GM12878 (cell line): Measurements from ENCODE around the gene EMC6. TPM values are rescaled to one million over a fixed set of nuclear protein-coding genes. Genes with fewer than 3 reads are reported as not detected.

ENCODE experiments used
- ATAC-seq: fragments of 200-7000 bp; cut with Tn5 transposase; 3 replicates; pipeline ENCODE4 v1.9.1; 2020; ENCODE audit warnings: mild to moderate bottlenecking, moderate library complexity
- BruUV-seq: library from RNA; stranded (reverse); fragments of 400-500 nt; replicated peaks from 2 replicates; lab custom pipeline; 2021; lab: Mats Ljungman, UMichigan
- CTCF ChIA-PET: fragments of 300-600 bp; sonication (Branson Sonifier 250); formaldehyde crosslinking; extraction: SDS; loops from one replicate; lab custom pipeline; 2021; ENCODE audit warnings: inconsistent platforms; lab: Yijun Ruan, JAX
- POLR2A ChIA-PET: fragments of 350-600 bp; formaldehyde crosslinking; extraction: SDS; loops from one replicate; lab custom pipeline; 2021; ENCODE audit warnings: inconsistent platforms; lab: Charles Lee
- RAD21 ChIA-PET: fragments of 300-600 bp; sonication (Branson Sonifier 250); formaldehyde crosslinking; loops from one replicate; lab custom pipeline; 2023; ENCODE audit warnings: antibody characterized with exemption; ENCODE audit not compliant: unreplicated experiment; lab: Charles Lee
- SMC1A ChIA-PET: fragments of 300-600 bp; sonication (Branson Sonifier 250); formaldehyde crosslinking; loops from one replicate; lab custom pipeline; 2023; ENCODE audit not compliant: unreplicated experiment, uncharacterized antibody; lab: Charles Lee
- DNase-seq: peaks from one replicate; pipeline ENCODE4 v3.0.0-alpha.2; 2011; ENCODE audit warnings: low read depth, low spot score
- FAIRE-seq: peaks from 3 replicates; lab custom pipeline; 2011; peaks lifted over from hg19 to GRCh38; lab: Jason Lieb, UNC
- H2AFZ ChIP-seq: 2 replicates; pipeline ENCODE4 v1.6.0; 2011; ENCODE audit warnings: low read depth, low read length, control low read depth; ENCODE audit not compliant: control insufficient read depth
- H3K27ac ChIP-seq: 2 replicates; pipeline ENCODE4 v1.5.1; 2011; ENCODE audit warnings: control low read depth; ENCODE audit not compliant: control insufficient read depth, insufficient read depth
- H3K27me3 ChIP-seq, 2 experiments: replicated peaks in 1 of 2; 2 replicates each; pipeline versions ENCODE4 v1.6.0 to v1.6.1; 2011; ENCODE audit warnings: low read length in 1 of 2; ENCODE audit not compliant: control insufficient read depth in 2 of 2, insufficient read depth in 2 of 2
- H3K36me3 ChIP-seq, 2 experiments: 2 replicates each; pipeline ENCODE4 v1.5.1; 2011; ENCODE audit warnings: low read length in 1 of 2; ENCODE audit not compliant: control insufficient read depth in 2 of 2, insufficient read depth in 2 of 2
- H3K4me1 ChIP-seq: 2 replicates; pipeline ENCODE4 v1.6.1; 2011; ENCODE audit warnings: mild to moderate bottlenecking, low read length, moderate library complexity, mixed read lengths; ENCODE audit not compliant: control insufficient read depth, insufficient read depth
- H3K4me2 ChIP-seq: 2 replicates; pipeline ENCODE4 v1.6.0; 2011; ENCODE audit warnings: control low read depth; ENCODE audit not compliant: control insufficient read depth, insufficient read depth
- H3K4me3 ChIP-seq: fragments of 200-600 bp; sonication (generic); 2 replicates; pipeline ENCODE4 v1.5.1; 2016
- H3K79me2 ChIP-seq: 2 replicates; pipeline ENCODE4 v1.6.0; 2011; ENCODE audit warnings: low read length; ENCODE audit not compliant: control insufficient read depth, insufficient read depth
- H3K9ac ChIP-seq: 2 replicates; pipeline ENCODE4 v1.8.0; 2011; ENCODE audit warnings: low read length, control low read depth, mixed read lengths; ENCODE audit not compliant: control insufficient read depth, insufficient read depth
- H3K9me3 ChIP-seq: replicated peaks from 3 replicates; pipeline ENCODE4 v1.5.1; 2011; ENCODE audit warnings: mild to moderate bottlenecking, low read length; ENCODE audit not compliant: control insufficient read depth, insufficient read depth
- H4K20me1 ChIP-seq: 2 replicates; pipeline ENCODE4 v1.6.0; 2011; ENCODE audit not compliant: control insufficient read depth, insufficient read depth
- BHLHE40 ChIP-seq, 2 experiments: fragments of 450-650 bp in 1 of 2; IDR thresholded peaks; 2 replicates each; pipeline ENCODE4 v1.6.1; 2011 to 2017; ENCODE audit warnings: low read depth in 2 of 2, borderline replicate concordance in 1 of 2, improper control_type of control experiment in 1 of 2, low read length in 1 of 2, mild to moderate bottlenecking in 1 of 2
- BRCA1 ChIP-seq: IDR thresholded peaks from 2 replicates; pipeline ENCODE4 v1.6.1; 2011; ENCODE audit warnings: low read depth, low read length, improper control_type of control experiment
- GATAD2B ChIP-seq: fragments of 450-650 bp; conservative IDR thresholded peaks from 2 replicates; pipeline ENCODE4 v1.6.1; 2017; ENCODE audit warnings: low read depth, mild to moderate bottlenecking, moderate library complexity
- LARP7 ChIP-seq: fragments of 450-650 bp; IDR thresholded peaks from 2 replicates; pipeline ENCODE4 v1.6.1; 2017; ENCODE audit warnings: mild to moderate bottlenecking
- RELA ChIP-seq: fragments of 450-650 bp; IDR thresholded peaks from 2 replicates; pipeline ENCODE4 v1.8.0; 2014; ENCODE audit warnings: borderline replicate concordance; ENCODE audit not compliant: partially characterized antibody
- RUNX3 ChIP-seq: IDR thresholded peaks from 2 replicates; pipeline ENCODE4 v1.6.1; 2012; ENCODE audit warnings: low read length, inconsistent platforms
- SMAD5 ChIP-seq: IDR thresholded peaks from 2 replicates; pipeline ENCODE4 v1.6.1; 2016; ENCODE audit warnings: antibody characterized with exemption, low read depth
- TCF12 ChIP-seq: IDR thresholded peaks from 2 replicates; pipeline ENCODE4 v1.6.1; 2011; ENCODE audit warnings: low read depth, mild to moderate bottlenecking, low read length
- WGBS: methylation state at CpG from one replicate; pipeline ENCODE4 v1.1.6; 2016; ENCODE audit warnings: low lambda C conversion rate; ENCODE audit not compliant: insufficient replicate concordance, insufficient coverage; ENCODE audit errors: missing lambda C conversion rate; 5-methylcytosine and 5-hydroxymethylcytosine counted together
- in situ Hi-C: fragments of 300-500 bp; cut with MboI; formaldehyde crosslinking; loops from 9 replicates; pipeline ENCODE4 v1.14.3; 2018; ENCODE audit warnings: mixed read lengths
- intact Hi-C: fragments of 100-400 bp; cut with micrococcal nuclease; formaldehyde crosslinking; loops from one replicate; pipeline ENCODE4 v1.14.2; 2022; ENCODE audit not compliant: unreplicated experiment
- polyA plus RNA-seq, 11 experiments: library from polyadenylated mRNA; depleted of rRNA in 4 of 11; unstranded in 6 of 11; stranded (reverse) in 5 of 11; fragments of >200 nt; fragmentation: Nextera tagmentation in 4 of 11; fragmentation: Illumina TruSeq in 1 of 11; extraction: Ambion mirVana in 4 of 11; extraction: Trizol in 1 of 11; gene quantifications; 1 replicate in 1 of 11; 2 replicates in 10 of 11; pipeline versions ENCODE4 v1.2.1 to v1.2.3, GENCODE V29; 2011 to 2016; ENCODE audit warnings: inconsistent platforms in 2 of 11, missing spikeins in 2 of 11, low read depth in 1 of 11
- total RNA-seq, 4 experiments: library from RNA; depleted of rRNA in 3 of 4; stranded (reverse); fragments of >200 nt in 3 of 4; fragmentation: Illumina TruSeq in 1 of 4; extraction: Trizol in 1 of 4; gene quantifications; 2 replicates each; pipeline versions ENCODE4 v1.2.1 to v1.2.3, GENCODE V29; 2013 to 2021
- TF ChIP-seq, protein P1 (sequence below): fragments of 450-650 bp; IDR thresholded peaks from 2 replicates; pipeline ENCODE4 v1.6.1; 2016; ENCODE audit warnings: mild to moderate bottlenecking
- TF ChIP-seq, protein P2 (sequence below): fragments of 450-650 bp; conservative IDR thresholded peaks from 2 replicates; pipeline ENCODE4 v1.6.1; 2017; ENCODE audit warnings: mild to moderate bottlenecking, moderate library complexity
- TF ChIP-seq, protein P3 (sequence below): fragments of 450-650 bp; formaldehyde crosslinking; IDR thresholded peaks from 2 replicates; pipeline ENCODE4 v1.4.0; 2020; ENCODE audit warnings: mild to moderate bottlenecking, moderate library complexity

EMC6 gene
- total and polyA plus RNA-seq, 10 of the 15 experiments (the other 5 are each of a cell fraction or from before 2014, with no cell fraction given) = 5.1 to 172 (median 35.9) TPM

DNA sequence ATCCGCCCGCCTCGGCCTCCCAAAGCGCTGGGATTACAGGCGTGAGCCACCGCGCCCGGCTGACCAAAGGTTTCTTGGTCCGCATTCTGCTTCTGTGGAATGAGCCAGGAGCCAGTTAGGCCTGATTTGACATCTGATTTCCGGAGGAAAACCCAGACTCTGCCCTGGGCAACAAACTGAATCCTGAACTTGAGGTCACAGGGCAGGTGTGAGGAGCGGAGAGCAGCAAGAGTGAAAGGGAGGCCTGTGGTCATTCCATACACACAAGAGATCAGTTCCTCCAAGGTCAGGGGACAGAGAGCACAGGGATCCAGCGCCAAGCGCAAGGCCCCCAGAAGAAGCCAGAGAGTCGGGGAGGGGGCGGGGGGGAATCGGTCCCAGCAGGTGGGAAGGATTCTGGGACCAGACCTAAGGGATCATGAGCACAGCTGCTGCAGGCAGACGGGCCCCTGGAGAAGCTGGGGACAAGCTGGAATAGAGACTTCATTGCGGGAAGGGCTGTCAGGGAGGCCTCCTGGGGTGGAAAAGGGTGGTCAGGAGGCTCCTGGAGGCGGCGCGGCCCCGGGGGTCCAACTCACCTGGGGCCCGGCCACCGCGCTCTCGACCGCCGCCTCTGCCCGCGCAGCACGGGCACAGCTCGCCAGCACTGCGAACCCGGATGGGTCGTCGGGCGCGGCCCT lies 33.0 kb upstream of the EMC6 start:
- in situ Hi-C loops (no loop called here), intact Hi-C loops (loop anchor here (2.0 kb wide), 1 partner anchor 77 kb away; no protein-coding TSS in a partner anchor)
- no peaks in the 10 kb centered on the region for H3K9me3 ChIP-seq
- no peak for DNase-seq
- no peaks in the 10 kb centered on the region for H4K20me1 ChIP-seq
- peak overlapping the region; percentile 94 for H3K4me3 ChIP-seq
- FAIRE-seq = no peak
- peak overlapping the region; percentile 89 for H2AFZ ChIP-seq
- H3K36me3 ChIP-seq = no peaks in the 10 kb centered on the region; a peak in 2 of 4 replicates
- POLR2A ChIA-PET = interaction anchor here (0.6 to 1.3 kb wide), 8 partner anchors 10 to 276 kb away, joined by 3 to 11 read pairs (median 4); partner anchors contain the start of gene TRPV3
- no peaks in the 10 kb centered on the region for H3K27me3 ChIP-seq
- SMC1A ChIA-PET = interaction anchor here (0.8 to 1.7 kb wide), 9 partner anchors 8 to 101 kb away, joined by 3 to 6 read pairs (median 4); no protein-coding TSS in a partner anchor
- TF ChIP-seq, protein P1, sequence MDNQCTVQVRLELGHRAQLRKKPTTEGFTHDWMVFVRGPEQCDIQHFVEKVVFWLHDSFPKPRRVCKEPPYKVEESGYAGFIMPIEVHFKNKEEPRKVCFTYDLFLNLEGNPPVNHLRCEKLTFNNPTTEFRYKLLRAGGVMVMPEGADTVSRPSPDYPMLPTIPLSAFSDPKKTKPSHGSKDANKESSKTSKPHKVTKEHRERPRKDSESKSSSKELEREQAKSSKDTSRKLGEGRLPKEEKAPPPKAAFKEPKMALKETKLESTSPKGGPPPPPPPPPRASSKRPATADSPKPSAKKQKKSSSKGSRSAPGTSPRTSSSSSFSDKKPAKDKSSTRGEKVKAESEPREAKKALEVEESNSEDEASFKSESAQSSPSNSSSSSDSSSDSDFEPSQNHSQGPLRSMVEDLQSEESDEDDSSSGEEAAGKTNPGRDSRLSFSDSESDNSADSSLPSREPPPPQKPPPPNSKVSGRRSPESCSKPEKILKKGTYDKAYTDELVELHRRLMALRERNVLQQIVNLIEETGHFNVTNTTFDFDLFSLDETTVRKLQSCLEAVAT = 0 out of 2 replicates have a peak, but pooled peaks have one; percentile 6
- TF ChIP-seq TCF12 (no peak), LARP7 (peak; percentile 49; the same call in 1 of the 2 replicates), GATAD2B (0 out of 2 replicates have a peak, but pooled peaks have one; percentile 30), RELA (peak; percentile 35), RUNX3 (0 out of 2 replicates have a peak, but pooled peaks have one; percentile 21), BHLHE40 (IDR thresholded peaks at IDR 0.05; ENCODE audit: borderline replicate concordance in 1 of 2, low read depth in 2 of 2, low read length in 1 of 2) (peak in 1 of 2 experiments; percentile 49; a peak in 1 of 4 replicates), SMAD5 (no peak), BRCA1 (no peak)
- TF ChIP-seq, protein P2, sequence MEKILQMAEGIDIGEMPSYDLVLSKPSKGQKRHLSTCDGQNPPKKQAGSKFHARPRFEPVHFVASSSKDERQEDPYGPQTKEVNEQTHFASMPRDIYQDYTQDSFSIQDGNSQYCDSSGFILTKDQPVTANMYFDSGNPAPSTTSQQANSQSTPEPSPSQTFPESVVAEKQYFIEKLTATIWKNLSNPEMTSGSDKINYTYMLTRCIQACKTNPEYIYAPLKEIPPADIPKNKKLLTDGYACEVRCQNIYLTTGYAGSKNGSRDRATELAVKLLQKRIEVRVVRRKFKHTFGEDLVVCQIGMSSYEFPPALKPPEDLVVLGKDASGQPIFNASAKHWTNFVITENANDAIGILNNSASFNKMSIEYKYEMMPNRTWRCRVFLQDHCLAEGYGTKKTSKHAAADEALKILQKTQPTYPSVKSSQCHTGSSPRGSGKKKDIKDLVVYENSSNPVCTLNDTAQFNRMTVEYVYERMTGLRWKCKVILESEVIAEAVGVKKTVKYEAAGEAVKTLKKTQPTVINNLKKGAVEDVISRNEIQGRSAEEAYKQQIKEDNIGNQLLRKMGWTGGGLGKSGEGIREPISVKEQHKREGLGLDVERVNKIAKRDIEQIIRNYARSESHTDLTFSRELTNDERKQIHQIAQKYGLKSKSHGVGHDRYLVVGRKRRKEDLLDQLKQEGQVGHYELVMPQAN = peak; percentile 66
- TF ChIP-seq, protein P3, sequence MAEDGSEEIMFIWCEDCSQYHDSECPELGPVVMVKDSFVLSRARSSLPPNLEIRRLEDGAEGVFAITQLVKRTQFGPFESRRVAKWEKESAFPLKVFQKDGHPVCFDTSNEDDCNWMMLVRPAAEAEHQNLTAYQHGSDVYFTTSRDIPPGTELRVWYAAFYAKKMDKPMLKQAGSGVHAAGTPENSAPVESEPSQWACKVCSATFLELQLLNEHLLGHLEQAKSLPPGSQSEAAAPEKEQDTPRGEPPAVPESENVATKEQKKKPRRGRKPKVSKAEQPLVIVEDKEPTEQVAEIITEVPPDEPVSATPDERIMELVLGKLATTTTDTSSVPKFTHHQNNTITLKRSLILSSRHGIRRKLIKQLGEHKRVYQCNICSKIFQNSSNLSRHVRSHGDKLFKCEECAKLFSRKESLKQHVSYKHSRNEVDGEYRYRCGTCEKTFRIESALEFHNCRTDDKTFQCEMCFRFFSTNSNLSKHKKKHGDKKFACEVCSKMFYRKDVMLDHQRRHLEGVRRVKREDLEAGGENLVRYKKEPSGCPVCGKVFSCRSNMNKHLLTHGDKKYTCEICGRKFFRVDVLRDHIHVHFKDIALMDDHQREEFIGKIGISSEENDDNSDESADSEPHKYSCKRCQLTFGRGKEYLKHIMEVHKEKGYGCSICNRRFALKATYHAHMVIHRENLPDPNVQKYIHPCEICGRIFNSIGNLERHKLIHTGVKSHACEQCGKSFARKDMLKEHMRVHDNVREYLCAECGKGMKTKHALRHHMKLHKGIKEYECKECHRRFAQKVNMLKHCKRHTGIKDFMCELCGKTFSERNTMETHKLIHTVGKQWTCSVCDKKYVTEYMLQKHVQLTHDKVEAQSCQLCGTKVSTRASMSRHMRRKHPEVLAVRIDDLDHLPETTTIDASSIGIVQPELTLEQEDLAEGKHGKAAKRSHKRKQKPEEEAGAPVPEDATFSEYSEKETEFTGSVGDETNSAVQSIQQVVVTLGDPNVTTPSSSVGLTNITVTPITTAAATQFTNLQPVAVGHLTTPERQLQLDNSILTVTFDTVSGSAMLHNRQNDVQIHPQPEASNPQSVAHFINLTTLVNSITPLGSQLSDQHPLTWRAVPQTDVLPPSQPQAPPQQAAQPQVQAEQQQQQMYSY (CRISPR knock-in tag) = no peak
- CTCF ChIA-PET = interaction anchor here (0.6 to 1.6 kb wide), 6 partner anchors 9 to 162 kb away, joined by 3 to 17 read pairs (median 4); no protein-coding TSS in a partner anchor
- H3K27ac ChIP-seq = peak overlapping the region; percentile 98
- WGBS = 15% methylated on average over 31 of the region's 38 CpGs
- peaks cover 12% of the 10 kb centered on the region for H3K79me2 ChIP-seq
- BruUV-seq = TSS peak; percentile 79
- peak overlapping the region; percentile 98 for H3K4me2 ChIP-seq
- ATAC-seq = peak; percentile 1; the same call in 2 of the 3 replicates
- RAD21 ChIA-PET = interaction anchor here (1.0 to 3.1 kb wide), 9 partner anchors 12 to 211 kb away, joined by 3 to 26 read pairs (median 5); partner anchors contain the start of genes HASPIN and TRPV3
- H3K9ac ChIP-seq = peak overlapping the region; percentile 75
- H3K4me1 ChIP-seq = peaks cover 4% of the 10 kb centered on the region; the same call in 1 of the 2 replicates
